CD4-positive, alpha-beta T cell treated with Interleukin-17A for 1 hour (primary cell): Measurements from ENCODE around the gene SLC25A41.

Experiments
- DNase-seq: peaks from one replicate; pipeline ENCODE4 v3.0.0-alpha.2; 2020

Gene SLC25A41

DNA sequence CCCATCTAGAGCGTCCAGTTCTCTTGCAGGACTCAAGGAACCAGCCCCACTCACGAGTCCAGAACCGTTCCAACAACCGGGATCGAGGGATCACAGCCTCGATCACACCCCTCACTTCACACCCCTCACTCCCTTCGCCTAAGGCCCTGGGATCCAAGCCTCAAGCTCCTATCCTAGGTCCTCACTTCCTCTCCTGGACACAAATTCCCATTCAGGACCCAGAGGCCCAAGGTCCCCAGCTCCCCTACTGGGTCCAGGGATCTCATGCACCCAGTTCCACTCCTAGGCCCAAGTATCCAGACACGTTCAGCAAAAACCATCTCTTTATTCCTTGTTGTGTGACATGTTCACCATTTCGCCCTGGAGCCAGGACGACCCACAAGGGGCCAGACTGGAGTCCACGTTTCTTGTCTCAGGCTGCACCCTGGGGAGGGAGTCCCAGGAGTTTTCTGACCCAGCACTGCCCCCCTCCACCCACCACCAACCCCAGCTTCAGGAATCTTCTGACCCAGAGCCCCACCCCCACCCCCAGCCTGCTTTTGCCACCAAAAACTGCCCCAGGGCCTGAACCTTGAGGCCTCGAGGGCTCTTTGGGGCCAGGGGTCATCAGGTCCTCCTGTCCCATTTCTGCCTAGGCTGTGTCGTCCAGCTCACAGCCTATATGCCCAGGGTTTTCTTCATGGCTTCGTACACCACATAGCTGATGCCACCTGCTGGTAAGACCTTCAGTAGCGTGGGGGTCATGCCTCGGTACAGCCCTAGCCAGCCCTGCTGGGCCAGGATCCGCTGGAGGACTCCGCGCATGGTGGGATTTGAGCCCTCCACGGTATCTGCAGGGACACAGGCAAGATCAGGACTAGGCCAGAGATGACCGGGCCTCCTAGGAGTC is 7.6 kb downstream of the SLC25A41 start:
- DNase-seq: no peak

GRCh38 chr19:6424939-6425731 is 8.4 kb downstream of the SLC25A41 start:
- peak; percentile 100 for DNase-seq

DNA sequence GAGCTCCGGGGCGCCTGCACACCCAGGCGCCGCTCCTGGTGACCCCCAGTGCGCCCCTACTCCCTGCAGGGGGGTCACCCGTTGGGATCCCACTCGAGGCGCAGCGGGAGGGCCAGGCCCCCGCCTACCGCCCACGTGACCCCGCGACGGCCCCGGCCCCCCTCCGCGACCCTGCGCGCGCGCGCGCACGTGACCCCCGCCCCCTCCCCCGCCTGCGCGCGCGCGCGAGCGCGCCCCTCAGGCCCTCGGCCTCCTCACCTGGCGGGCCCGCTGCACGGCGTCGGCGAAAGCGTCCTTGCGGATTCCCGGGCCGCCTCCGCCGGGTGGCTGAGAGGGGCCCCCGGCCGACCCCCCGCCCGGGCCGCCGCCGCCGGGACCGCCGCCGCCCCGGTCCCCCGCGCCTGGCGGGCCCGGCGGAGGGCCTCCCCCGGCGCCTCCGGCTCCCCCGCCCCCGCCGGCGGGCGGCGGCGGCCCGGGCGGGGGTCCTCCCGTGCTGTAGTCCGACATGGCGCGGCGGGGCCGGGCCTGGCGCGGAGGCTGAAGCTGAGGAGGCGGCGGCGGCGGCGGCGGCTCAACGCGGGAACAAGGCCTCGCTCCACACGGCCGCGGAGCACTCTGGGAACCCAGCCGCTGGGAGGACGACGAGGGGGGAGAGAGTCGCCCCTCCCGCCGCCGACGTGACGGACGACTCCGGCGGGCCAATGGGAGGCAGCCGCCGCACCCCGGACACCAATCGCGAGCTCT is 9.2 kb downstream of the SLC25A41 start, which contains the start of gene KHSRP:
KHSRP (minus strand) TSS at position 617 of the 744 bp plus-strand sequence; CDS start at position 507, 110 bp downstream.
- DNase-seq: peak; percentile 23

DNA sequence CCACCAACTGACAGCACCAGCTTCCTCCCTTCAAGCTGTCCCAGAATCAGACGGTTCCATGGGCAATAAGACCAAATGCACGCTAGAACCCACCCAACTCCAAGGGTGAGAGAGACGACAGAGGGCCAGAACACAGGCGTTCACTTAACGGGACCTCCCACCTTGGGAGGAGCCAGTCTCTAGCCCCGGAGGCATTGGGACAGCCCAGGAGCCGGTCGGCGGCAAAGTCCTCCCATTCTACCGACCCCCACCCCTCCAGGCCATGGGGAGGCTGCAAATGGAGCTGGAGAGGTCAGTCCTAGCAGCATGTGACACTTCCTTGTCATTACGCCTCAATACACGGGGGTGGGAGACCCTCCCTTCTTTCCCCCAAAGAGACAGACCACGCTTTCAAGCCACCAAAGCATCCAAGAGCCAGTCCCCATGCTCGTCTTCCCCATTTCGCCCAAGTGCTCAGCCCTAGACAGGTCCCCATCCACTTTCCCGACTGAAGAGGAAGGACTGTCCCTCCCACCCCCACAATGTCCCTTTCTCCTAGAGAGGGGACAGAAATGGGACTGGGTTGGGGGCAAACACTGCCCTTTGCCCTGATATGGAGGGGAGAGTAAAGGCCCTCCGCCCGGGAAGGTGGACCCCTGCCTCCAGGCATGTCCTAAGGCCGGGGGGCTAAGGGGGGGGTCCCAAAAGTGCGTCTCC is 9.9 kb downstream of the SLC25A41 start:
- peak; percentile 22 for DNase-seq

DNA sequence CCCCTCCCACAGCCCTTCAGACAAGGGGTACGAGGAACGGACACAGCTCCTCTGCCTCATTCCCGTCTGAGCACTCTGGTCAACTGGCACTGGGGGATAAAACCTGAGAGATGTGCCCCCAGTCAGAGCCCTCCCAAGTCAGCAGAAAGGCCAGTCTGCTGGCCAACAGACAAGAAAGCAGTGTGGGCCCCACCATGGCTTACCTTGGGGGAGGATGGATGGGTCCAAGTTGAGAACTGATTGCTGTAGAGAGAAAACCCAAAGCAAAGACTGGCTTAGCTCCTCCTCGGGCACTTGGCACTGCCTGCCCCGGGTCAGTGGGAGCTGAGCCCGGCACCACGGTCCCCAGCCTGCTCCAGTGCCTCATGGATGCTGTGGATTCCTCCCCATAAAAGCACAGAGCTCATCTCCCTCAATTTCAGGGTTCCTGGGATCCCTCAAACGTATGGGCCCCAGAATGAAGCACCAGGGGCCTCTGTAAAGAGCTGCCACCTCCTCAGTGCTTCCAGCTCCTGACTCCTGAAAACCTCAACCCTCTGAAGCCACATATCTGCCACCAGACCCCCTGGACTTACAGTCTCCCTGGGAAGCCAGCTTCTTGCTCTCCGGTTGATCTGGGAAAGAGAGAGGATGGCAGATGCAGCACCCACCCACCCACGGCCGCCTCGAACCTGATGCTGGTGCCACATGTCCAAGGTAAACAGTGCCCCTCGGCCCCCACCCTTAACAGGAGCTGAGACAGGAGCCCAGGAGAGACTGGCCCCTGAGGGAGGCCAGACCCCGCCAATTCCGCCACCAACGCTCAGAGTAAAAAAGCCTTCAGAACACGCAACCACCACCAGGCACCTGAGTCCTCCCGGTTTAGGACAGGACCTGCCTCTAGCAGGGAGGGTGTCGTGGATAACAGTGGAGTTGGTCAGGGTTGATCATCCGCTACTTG is 12.2 kb downstream of the SLC25A41 start:
- no peak for DNase-seq

DNA sequence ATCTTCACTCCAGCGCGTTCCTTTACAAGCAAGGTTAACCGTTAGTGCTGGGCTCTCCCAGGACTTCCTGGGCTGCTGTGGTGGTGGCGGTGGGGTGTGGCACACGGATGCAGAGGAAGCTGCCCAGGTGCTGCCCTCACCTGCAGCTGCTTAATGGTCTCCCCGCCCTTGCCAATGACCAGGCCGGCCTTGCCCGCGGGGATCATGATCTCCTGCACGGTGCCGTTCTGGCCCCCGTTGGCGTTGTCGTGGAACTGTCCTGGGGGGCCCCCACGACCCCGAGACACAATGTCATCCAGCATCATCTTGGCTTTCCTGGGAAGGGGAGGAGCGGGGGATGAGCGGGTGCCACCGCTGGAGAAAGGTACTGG is 15.0 kb downstream of the SLC25A41 start:
- DNase-seq: no peak

- no peak for DNase-seq
Measured at GRCh38 chr19:6417713-6418561, 15.6 kb downstream of the SLC25A41 start.

- DNase-seq: no peak
Measured at GRCh38 chr19:6416658-6417405, 16.7 kb downstream of the SLC25A41 start.

GRCh38 chr19:6415591-6416190 is 17.9 kb downstream of the SLC25A41 start:
- DNase-seq: no peak

- DNase-seq: no peak
Measured at GRCh38 chr19:6414793-6415590, 18.6 kb downstream of the SLC25A41 start.

- DNase-seq: no peak
Measured at GRCh38 chr19:6413721-6414643, 19.6 kb downstream of the SLC25A41 start.

- no peak for DNase-seq
Measured at GRCh38 chr19:6413291-6413690, 20.3 kb downstream of the SLC25A41 start.

DNA sequence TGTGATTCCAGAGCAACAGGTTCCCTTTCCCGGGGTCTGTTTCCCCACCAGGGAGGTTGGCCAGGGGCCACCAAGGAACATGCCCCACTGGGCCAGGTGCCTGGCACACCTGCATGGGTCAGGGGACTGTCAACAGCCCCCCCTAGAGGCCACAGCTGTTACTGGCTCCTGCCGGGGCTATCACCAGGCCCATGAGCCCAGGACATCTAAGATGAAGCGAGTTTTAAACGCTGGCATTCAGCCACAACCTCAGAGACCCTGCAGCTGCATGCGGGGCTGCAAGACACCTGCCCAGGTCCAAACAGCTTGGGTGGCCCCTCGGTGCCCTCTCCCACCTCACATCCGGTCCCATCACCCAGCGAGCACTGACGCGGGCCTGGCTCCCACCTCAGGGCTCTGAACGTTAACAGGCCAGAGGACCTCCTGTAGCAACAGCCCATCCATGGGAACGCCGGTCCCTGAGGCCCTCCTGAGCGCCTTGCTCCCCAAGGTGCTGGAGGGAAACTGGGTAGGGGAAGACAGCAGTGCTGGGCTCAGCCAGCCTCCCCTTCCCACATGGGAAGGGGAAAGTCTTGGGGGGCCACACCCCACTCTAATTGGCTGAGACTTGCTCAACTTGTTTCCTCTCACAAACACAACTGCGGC is 21.0 kb downstream of the SLC25A41 start:
- DNase-seq: peak; percentile 55

- no peak for DNase-seq
Measured at GRCh38 chr19:6412061-6412446, 21.5 kb downstream of the SLC25A41 start.

DNA sequence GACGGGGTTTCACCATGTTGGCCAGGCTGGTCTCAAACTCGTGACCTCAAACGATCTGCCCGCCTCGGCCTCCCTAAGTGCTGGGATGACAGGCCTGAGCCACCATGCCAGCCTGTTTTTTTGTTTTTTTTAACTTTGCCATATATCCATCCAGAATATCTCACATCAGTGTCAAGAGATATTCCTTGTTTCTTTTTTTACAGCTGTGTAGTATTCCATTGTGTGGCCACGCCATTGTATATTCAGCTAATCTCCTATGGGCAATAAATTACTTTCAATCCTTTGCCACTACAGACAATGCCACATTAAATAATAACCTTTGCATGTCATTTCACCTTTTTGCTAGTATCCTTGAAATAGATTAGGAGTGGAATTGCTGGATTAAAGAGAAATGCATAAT is 24.2 kb downstream of the SLC25A41 start:
- no peak for DNase-seq

- no peak for DNase-seq
Measured at GRCh38 chr19:6406401-6406800, 27.2 kb downstream of the SLC25A41 start.
